PC-3 (cell line): ENCODE measurements around the gene DOK5.

Experiments used
- EZH2 ChIP-seq: fragments of 300-600 bp; sonication (generic); IDR thresholded peaks from one replicate; pipeline ENCODE4 v1.6.1; 2017; ENCODE audit warnings: antibody characterized with exemption, mild to moderate bottlenecking, low read length; ENCODE audit not compliant: unreplicated experiment
- EZH2phosphoT487 ChIP-seq: fragments of 300-600 bp; sonication (generic); IDR thresholded peaks from 2 replicates; pipeline ENCODE4 v1.6.1; 2018; ENCODE audit warnings: mild to moderate bottlenecking, antibody characterized with exemption, low read length, borderline replicate concordance
- TF ChIP-seq, protein P1 (sequence below): fragments of 300-600 bp; sonication (generic); conservative IDR thresholded peaks from 2 replicates; pipeline ENCODE4 v1.5.1; 2017; ENCODE audit warnings: antibody characterized with exemption, low read depth, mild to moderate bottlenecking, low read length

GRCh38 chr20:54474046-54474445 is 1.3 kb upstream of the DOK5 start:
- TF ChIP-seq, protein P1, sequence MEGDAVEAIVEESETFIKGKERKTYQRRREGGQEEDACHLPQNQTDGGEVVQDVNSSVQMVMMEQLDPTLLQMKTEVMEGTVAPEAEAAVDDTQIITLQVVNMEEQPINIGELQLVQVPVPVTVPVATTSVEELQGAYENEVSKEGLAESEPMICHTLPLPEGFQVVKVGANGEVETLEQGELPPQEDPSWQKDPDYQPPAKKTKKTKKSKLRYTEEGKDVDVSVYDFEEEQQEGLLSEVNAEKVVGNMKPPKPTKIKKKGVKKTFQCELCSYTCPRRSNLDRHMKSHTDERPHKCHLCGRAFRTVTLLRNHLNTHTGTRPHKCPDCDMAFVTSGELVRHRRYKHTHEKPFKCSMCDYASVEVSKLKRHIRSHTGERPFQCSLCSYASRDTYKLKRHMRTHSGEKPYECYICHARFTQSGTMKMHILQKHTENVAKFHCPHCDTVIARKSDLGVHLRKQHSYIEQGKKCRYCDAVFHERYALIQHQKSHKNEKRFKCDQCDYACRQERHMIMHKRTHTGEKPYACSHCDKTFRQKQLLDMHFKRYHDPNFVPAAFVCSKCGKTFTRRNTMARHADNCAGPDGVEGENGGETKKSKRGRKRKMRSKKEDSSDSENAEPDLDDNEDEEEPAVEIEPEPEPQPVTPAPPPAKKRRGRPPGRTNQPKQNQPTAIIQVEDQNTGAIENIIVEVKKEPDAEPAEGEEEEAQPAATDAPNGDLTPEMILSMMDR = no peak
- no peak for TF ChIP-seq EZH2
- TF ChIP-seq EZH2phosphoT487 = no peak
